Measurements from ENCODE around the gene RANGRF.

DNA sequence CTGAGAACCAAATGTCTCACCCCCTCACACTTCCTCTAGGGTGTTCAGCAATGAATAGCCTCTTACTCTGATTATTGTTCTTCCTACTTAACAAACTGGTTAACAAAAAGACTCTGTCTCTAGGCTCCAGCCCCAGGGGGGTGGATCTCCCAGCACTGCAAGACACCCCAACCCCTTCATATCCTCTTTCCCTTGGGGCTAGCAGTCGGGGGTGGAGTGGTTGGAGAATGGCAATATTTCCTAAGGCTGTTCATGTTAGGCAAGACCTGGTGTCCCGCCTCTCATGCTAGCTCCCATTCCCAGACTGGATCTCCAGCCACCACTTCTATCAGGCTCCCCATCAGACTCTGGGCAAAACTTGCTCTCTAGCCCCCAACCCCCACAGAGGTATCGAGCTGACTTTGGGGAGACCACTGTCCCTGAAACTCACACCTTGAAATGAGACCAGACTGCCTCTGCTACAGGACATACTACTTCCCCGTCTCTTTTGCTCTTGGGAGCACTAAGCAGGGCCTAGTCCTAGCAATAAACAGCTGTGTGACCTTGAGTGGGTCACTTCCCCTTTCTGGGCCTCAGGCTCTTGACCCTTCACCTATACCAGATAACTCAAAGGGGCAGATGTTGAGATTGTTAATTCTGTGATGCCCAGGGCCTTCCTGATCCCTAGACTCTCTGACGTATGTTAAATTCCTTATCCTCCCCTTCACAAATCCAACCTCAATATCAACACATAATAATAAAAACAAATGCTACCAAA is 4.3 kb downstream of the RANGRF start:
- TF ChIP-seq, protein P1, sequence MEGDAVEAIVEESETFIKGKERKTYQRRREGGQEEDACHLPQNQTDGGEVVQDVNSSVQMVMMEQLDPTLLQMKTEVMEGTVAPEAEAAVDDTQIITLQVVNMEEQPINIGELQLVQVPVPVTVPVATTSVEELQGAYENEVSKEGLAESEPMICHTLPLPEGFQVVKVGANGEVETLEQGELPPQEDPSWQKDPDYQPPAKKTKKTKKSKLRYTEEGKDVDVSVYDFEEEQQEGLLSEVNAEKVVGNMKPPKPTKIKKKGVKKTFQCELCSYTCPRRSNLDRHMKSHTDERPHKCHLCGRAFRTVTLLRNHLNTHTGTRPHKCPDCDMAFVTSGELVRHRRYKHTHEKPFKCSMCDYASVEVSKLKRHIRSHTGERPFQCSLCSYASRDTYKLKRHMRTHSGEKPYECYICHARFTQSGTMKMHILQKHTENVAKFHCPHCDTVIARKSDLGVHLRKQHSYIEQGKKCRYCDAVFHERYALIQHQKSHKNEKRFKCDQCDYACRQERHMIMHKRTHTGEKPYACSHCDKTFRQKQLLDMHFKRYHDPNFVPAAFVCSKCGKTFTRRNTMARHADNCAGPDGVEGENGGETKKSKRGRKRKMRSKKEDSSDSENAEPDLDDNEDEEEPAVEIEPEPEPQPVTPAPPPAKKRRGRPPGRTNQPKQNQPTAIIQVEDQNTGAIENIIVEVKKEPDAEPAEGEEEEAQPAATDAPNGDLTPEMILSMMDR (IDR thresholded peaks at IDR 0.05) = no peak
- TF ChIP-seq POLR2A (IDR thresholded peaks at IDR 0.05) (no peak), POLR2AphosphoS5 (IDR thresholded peaks at IDR 0.05) (no peak)

All from breast epithelium (tissue), 3 donors.